Measurements from ENCODE around the gene INTS7.
"Not testable (repeated sequence)": the region's sequence is repeated elsewhere in the genome, so short reads cannot be mapped to it uniquely, and the experiment has no call there.

INTS7 gene

GRCh38 chr1:212035835-212036605, 663 bp upstream of the INTS7 start:
- peak; percentile 16 for DNase-seq (ENCODE audit: low spot score)

- DNase-seq (ENCODE audit: low spot score) = no peak
These were observed 738 bp downstream of the INTS7 start for GRCh38 chr1:212034516-212035122.

GRCh38 chr1:212030936-212031528, 4.3 kb downstream of the INTS7 start:
- DNase-seq (ENCODE audit: low spot score) = no peak

- not testable (repeated sequence) for DNase-seq (ENCODE audit: low spot score)
These were observed 7.6 kb downstream of the INTS7 start for GRCh38 chr1:212027727-212028126.

GRCh38 chr1:212024469-212025149, 10.7 kb downstream of the INTS7 start:
- no peak for DNase-seq (ENCODE audit: low spot score)

- DNase-seq (ENCODE audit: low spot score) = not testable (repeated sequence)
These were observed 12.4 kb downstream of the INTS7 start for GRCh38 chr1:212022908-212023307.

GRCh38 chr1:212021563-212021962, 13.8 kb downstream of the INTS7 start:
- no peak for DNase-seq (ENCODE audit: low spot score)

- DNase-seq (ENCODE audit: low spot score) = no peak
These were observed 14.4 kb downstream of the INTS7 start for GRCh38 chr1:212020975-212021374.

GRCh38 chr1:212013672-212014071, 21.7 kb downstream of the INTS7 start:
- no peak for DNase-seq (ENCODE audit: low spot score)

- DNase-seq (ENCODE audit: low spot score) = peak; percentile 67
These were observed 23.2 kb downstream of the INTS7 start for GRCh38 chr1:212012034-212012740.

GRCh38 chr1:212010004-212010403, 25.4 kb downstream of the INTS7 start:
- DNase-seq (ENCODE audit: low spot score) = no peak

- no peak for DNase-seq (ENCODE audit: low spot score)
These were observed 25.8 kb downstream of the INTS7 start for GRCh38 chr1:212009561-212009960.

GRCh38 chr1:212007886-212008285, 27.5 kb downstream of the INTS7 start:
- no peak for DNase-seq (ENCODE audit: low spot score)

- DNase-seq (ENCODE audit: low spot score) = no peak
These were observed 28.2 kb downstream of the INTS7 start for GRCh38 chr1:212007178-212007577.

GRCh38 chr1:212004895-212005608, 30.3 kb downstream of the INTS7 start:
- no peak for DNase-seq (ENCODE audit: low spot score)

- DNase-seq (ENCODE audit: low spot score) = no peak
These were observed 32.8 kb downstream of the INTS7 start for GRCh38 chr1:212002536-212002935.

- DNase-seq (ENCODE audit: low spot score) = not testable (repeated sequence)
These were observed 37.9 kb downstream of the INTS7 start for GRCh38 chr1:211997426-211997825.

GRCh38 chr1:211991695-211992094, 43.7 kb downstream of the INTS7 start:
- no peak for DNase-seq (ENCODE audit: low spot score)

- DNase-seq (ENCODE audit: low spot score) = no peak
These were observed 48.6 kb downstream of the INTS7 start for GRCh38 chr1:211986628-211987254.

GRCh38 chr1:211985556-211986264, 49.6 kb downstream of the INTS7 start:
- DNase-seq (ENCODE audit: low spot score) = no peak
